Vagina (tissue), 2 donors: ENCODE measurements around the gene MAML3.

Experiments
- CTCF ChIP-seq, 3 experiments: fragments of 450-650 bp in 2 of 3; fragments of 200-600 bp in 1 of 3; sonication (generic) in 1 of 3; IDR thresholded peaks; one replicate each; pipeline ENCODE4 v1.5.1; 2017 to 2019; ENCODE audit warnings: antibody characterized with exemption in 3 of 3, mild to moderate bottlenecking in 2 of 3, moderate library complexity in 2 of 3
- POLR2A ChIP-seq, 2 donors: fragments of 450-650 bp; IDR thresholded peaks; one replicate each; pipeline ENCODE4 v1.6.1; 2017; ENCODE audit warnings: antibody characterized with exemption in 2 of 2, mild to moderate bottlenecking in 2 of 2, moderate library complexity in 2 of 2

- no peak for TF ChIP-seq CTCF (IDR thresholded peaks at IDR 0.05)
- no peak for TF ChIP-seq POLR2A (IDR thresholded peaks at IDR 0.05)
Observed at GRCh38 chr4:139940600-139940999, 213.4 kb downstream of the MAML3 start.
